ENCODE results near the gene BAIAP3. TPM values are rescaled to one million over a fixed set of nuclear protein-coding genes. Genes with fewer than 3 reads are reported as not detected.

The BAIAP3 gene
- total RNA-seq, 2 experiments from 2014 or later = 19.6 to 21.5 TPM

- Histone ChIP-seq H3K36me3 (ENCODE audit: insufficient read depth, low read length) (peaks cover 19% of the 10 kb centered on the region), H3K9me3 (ENCODE audit: control insufficient read depth in 1 of 2, insufficient read depth in 1 of 2, low read length in 2 of 2) (no peaks in the 10 kb centered on the region), H3K27me3 (ENCODE audit: control insufficient read depth in 1 of 2, insufficient read depth in 2 of 2, low read length in 2 of 2) (no peaks in the 10 kb centered on the region), H3K4me3 (ENCODE audit: low read length) (peak within 1 kb of the TSS; percentile 89), H3K4me1 (ENCODE audit: insufficient read depth, low read length) (peaks cover 68% of the 10 kb centered on the region), H3K27ac (ENCODE audit: low read depth in 1 of 2, low read length in 2 of 2) (peak within 1 kb of the TSS; percentile 96 to 99)
- peak within 1 kb of the TSS; percentile 97 for H3K4me3 Mint-ChIP-seq
- H3K27me3 Mint-ChIP-seq = no peaks in the 10 kb centered on the region
- H3K4me1 Mint-ChIP-seq (ENCODE audit: low read depth) = peaks cover 38% of the 10 kb centered on the region
- DNase-seq (peak; percentile 94 to 100 (median 97)), ATAC-seq (ENCODE audit: poor library complexity) (peak; percentile 71)
- peak within 1 kb of the TSS; percentile 100 for H3K27ac Mint-ChIP-seq
- peaks cover 26% of the 10 kb centered on the region for H3K36me3 Mint-ChIP-seq (ENCODE audit: low read depth)
- POLR2A ChIA-PET = interaction anchor here (0.7 to 1.8 kb wide), 19 partner anchors 8 to 1603 kb away, joined by 3 to 24 read pairs (median 5); partner anchors contain the start of genes EME2, FAHD1, GNPTG and HAGH
- intact Hi-C loops (cut with DNase I, micrococcal nuclease) = loop anchor here in 1 of 2 experiments (2.0 to 10.0 kb wide), 9 partner anchors 34 to 720 kb away; partner anchors contain the start of genes CLCN7, CRAMP1, GNPTG and IFT140
- H3K9me3 Mint-ChIP-seq = no peaks in the 10 kb centered on the region
- CTCF ChIA-PET = interaction anchor here (0.7 to 0.9 kb wide), 2 partner anchors 8 to 54 kb away, joined by 3 read pairs; no protein-coding TSS in a partner anchor
- TF ChIP-seq CTCF (IDR thresholded peaks at IDR 0.05) = no peak
Measured at GRCh38 chr16:1308977-1309885, 24.2 kb upstream of the BAIAP3 start, which contains the start of gene UBE2I. Gene UBE2I (plus strand): TSS chr16:1309636. CDS start chr16:1314031, 4,395 bp downstream.

- Histone ChIP-seq H3K27ac (ENCODE audit: low read depth in 1 of 2, low read length in 2 of 2) (peak overlapping the region; percentile 19 to 60), H3K9me3 (ENCODE audit: control insufficient read depth in 1 of 2, insufficient read depth in 1 of 2, low read length in 2 of 2) (no peaks in the 10 kb centered on the region), H3K4me3 (ENCODE audit: low read length) (peak overlapping the region; percentile 89), H3K36me3 (ENCODE audit: insufficient read depth, low read length) (peaks cover 29% of the 10 kb centered on the region), H3K4me1 (ENCODE audit: insufficient read depth, low read length) (peaks cover 69% of the 10 kb centered on the region), H3K27me3 (ENCODE audit: control insufficient read depth in 1 of 2, insufficient read depth in 2 of 2, low read length in 2 of 2) (no peaks in the 10 kb centered on the region)
- intact Hi-C loops (cut with DNase I, micrococcal nuclease) = loop anchor here (2.0 to 10.0 kb wide), 9 partner anchors 33 to 721 kb away; partner anchors contain the start of genes CLCN7 (in 1 of the 2), CRAMP1 (in 1 of the 2), GNPTG (in 1 of the 2) and IFT140 (in 1 of the 2)
- ATAC-seq (ENCODE audit: poor library complexity) = peak; percentile 17
- Mint-ChIP-seq H3K9me3 (no peaks in the 10 kb centered on the region), H3K27ac (peak overlapping the region; percentile 90), H3K27me3 (no peaks in the 10 kb centered on the region), H3K4me3 (peak overlapping the region; percentile 94), H3K36me3 (ENCODE audit: low read depth) (peaks cover 34% of the 10 kb centered on the region), H3K4me1 (ENCODE audit: low read depth) (peaks cover 34% of the 10 kb centered on the region)
- CTCF ChIA-PET = no interaction called here
- no peak for TF ChIP-seq CTCF (IDR thresholded peaks at IDR 0.05)
- POLR2A ChIA-PET = interaction anchor here (0.9 to 1.8 kb wide), 18 partner anchors 8 to 1602 kb away, joined by 3 to 24 read pairs (median 5); partner anchors contain the start of genes EME2, FAHD1, GNPTG and HAGH
- peak in 12 of 14 experiments; percentile 37 to 81 (median 56) for DNase-seq
Measured at GRCh38 chr16:1309888-1310831, 23.3 kb upstream of the BAIAP3 start.

All from CD4-positive, alpha-beta T cell (primary cell).